Measurements from ENCODE around the gene ASCC1. TPM values are rescaled to one million over a fixed set of nuclear protein-coding genes. Genes with fewer than 3 reads are reported as not detected.

ASCC1 gene
- total and polyA plus RNA-seq, 2 of the 4 experiments (the other 2 are of a cell fraction) = 15.9 to 21.0 TPM

- H4K5ac ChIP-seq (ENCODE audit: low read depth, low read length) = no peak overlapping the region
- no peak overlapping the region for H2BK15ac ChIP-seq (ENCODE audit: low read depth, low read length)
- no peak overlapping the region for H4K8ac ChIP-seq (ENCODE audit: low read depth in 2 of 2, low read length in 2 of 2)
- peaks cover 6% of the 10 kb centered on the region; the same call in 1 of the 2 replicates for H3K9me1 ChIP-seq (ENCODE audit: insufficient read depth, low read length)
- ChIA-PET POLR2A (ENCODE audit: unreplicated experiment) (no interaction called here), CTCF (no interaction called here)
- H4K20me1 ChIP-seq (ENCODE audit: insufficient read depth, low read length) = no peaks in the 10 kb centered on the region
- DNase-seq (no peak), ATAC-seq (ENCODE audit: low read depth) (no peak)
- H4K91ac ChIP-seq (ENCODE audit: insufficient read depth, low read depth, low read length) = no peak overlapping the region
- H3K56ac ChIP-seq (ENCODE audit: extremely low read depth, insufficient read depth, low read length) = no peak overlapping the region
- no peak overlapping the region for H2AK5ac ChIP-seq (ENCODE audit: low read depth, low read length)
- in situ Hi-C loops (cut with MboI; ENCODE audit: low sequenced_read_pairs) = no loop called here
- TF ChIP-seq POLR2A (IDR thresholded peaks at IDR 0.05; ENCODE audit: low read depth, low read length) = no peak
- no peak for TF ChIP-seq FOS (IDR thresholded peaks at IDR 0.05; ENCODE audit: low read depth, low read length)
- no peak for TF ChIP-seq MAFK (IDR thresholded peaks at IDR 0.05; ENCODE audit: low read depth, low read length)
- no peak for TF ChIP-seq NFE2L2 (IDR thresholded peaks at IDR 0.05; ENCODE audit: low read depth, low read length)
- TF ChIP-seq BHLHE40 (IDR thresholded peaks at IDR 0.05; ENCODE audit: low read depth, low read length) = no peak
- TF ChIP-seq MAZ (IDR thresholded peaks at IDR 0.05; ENCODE audit: borderline replicate concordance, low read depth, low read length) = no peak
- no peak for TF ChIP-seq CTCF (conservative IDR thresholded peaks at IDR 0.05; ENCODE audit: low read depth, low read length)
- no peak for TF ChIP-seq RCOR1 (IDR thresholded peaks at IDR 0.05; ENCODE audit: insufficient replicate concordance, low read length)
- TF ChIP-seq CEBPB (IDR thresholded peaks at IDR 0.05; ENCODE audit: low read depth, low read length) = no peak
- no peak for TF ChIP-seq MXI1 (IDR thresholded peaks at IDR 0.05; ENCODE audit: borderline replicate concordance, low read depth, low read length)
- TF ChIP-seq RFX5 (IDR thresholded peaks at IDR 0.05; ENCODE audit: low read depth, low read length) = no peak
- TF ChIP-seq SMC3 (IDR thresholded peaks at IDR 0.05; ENCODE audit: low read depth, low read length) = no peak
- no peak for TF ChIP-seq USF2 (IDR thresholded peaks at IDR 0.05; ENCODE audit: low read depth, low read length)
- H2AFZ ChIP-seq (replicated peaks; ENCODE audit: low read length, poor library complexity) = no peak overlapping the region
- H2AK9ac ChIP-seq (replicated peaks; ENCODE audit: low read depth, low read length, poor library complexity) = no peak overlapping the region
- no peak overlapping the region for H2BK120ac ChIP-seq (ENCODE audit: low read depth, low read length)
- no peaks in the 10 kb centered on the region for H3K9me3 ChIP-seq (ENCODE audit: control insufficient read depth, insufficient read depth, low read length)
- no peak overlapping the region for H2BK20ac ChIP-seq (ENCODE audit: low read depth, low read length)
- no peak overlapping the region for H3K14ac ChIP-seq (replicated peaks; ENCODE audit: low read depth, low read length)
- H3K4me2 ChIP-seq (ENCODE audit: low read depth, low read length) = no peak overlapping the region
- peaks cover 2% of the 10 kb centered on the region; the same call in 1 of the 2 replicates for H3K4me1 ChIP-seq (ENCODE audit: control insufficient read depth, insufficient read depth, low read length)
- H3K79me1 ChIP-seq (ENCODE audit: low read depth in 1 of 2, low read length in 2 of 2) = peaks cover 3 to 4% of the 10 kb centered on the region in 2 experiments; a peak in 3 of 4 replicates
- no peak overlapping the region for H2BK5ac ChIP-seq (ENCODE audit: low read depth, low read length, poor library complexity, severe bottlenecking)
- no peak overlapping the region for H3K18ac ChIP-seq (ENCODE audit: low read depth, low read length)
- WGBS, 2 experiments (ENCODE audit: extremely low coverage in 2 of 2, insufficient read length in 1 of 2) = no CpG with 5 or more reads among the region's 6 CpGs
- H3K36me3 ChIP-seq (ENCODE audit: control insufficient read depth, insufficient read depth, low read length) = peaks cover 18% of the 10 kb centered on the region
- dilution Hi-C loops (cut with HindIII; ENCODE audit: low sequenced_read_pairs, unreplicated experiment) = no loop called here
- no peaks in the 10 kb centered on the region for H3K27me3 ChIP-seq (ENCODE audit: control insufficient read depth, insufficient read depth, low read length)
- intact Hi-C loops (cut with micrococcal nuclease) = no loop called here
- no peak overlapping the region for H3K9ac ChIP-seq (ENCODE audit: low read depth, low read length)
- no peak overlapping the region for H3K4ac ChIP-seq (ENCODE audit: low read depth, low read length)
- H3K23ac ChIP-seq (ENCODE audit: low read depth, low read length) = no peak overlapping the region
- H3K27ac ChIP-seq (ENCODE audit: insufficient read depth, low read length) = no peak overlapping the region
- no peak overlapping the region for H3K4me3 ChIP-seq (ENCODE audit: insufficient read depth, low read depth, low read length)
- BruUV-seq (replicated peaks) = no TSS peak
Measured at GRCh38 chr10:72234560-72235095, 18.6 kb upstream of the ASCC1 start.

Data from IMR-90 (cell line).